Endothelial cell of umbilical vein (primary cell): ENCODE results near the gene FA2H. TPM values are rescaled to one million over a fixed set of nuclear protein-coding genes. Genes with fewer than 3 reads are reported as not detected.

Experiments
- BruUV-seq: library from RNA; stranded (reverse); fragments of 400-500 nt; replicated peaks from 2 replicates; lab custom pipeline; 2021; lab: Mats Ljungman, UMichigan
- CTCF ChIA-PET: fragments of 300-600, 350-600 bp; sonication (Branson Sonifier 250); formaldehyde crosslinking; loops from one replicate; lab custom pipeline; 2021; ENCODE audit warnings: antibody characterized with exemption, inconsistent platforms; lab: Charles Lee
- POLR2A ChIA-PET: fragments of 300-600, 350-600 bp; sonication (Branson Sonifier 250); formaldehyde crosslinking; loops from one replicate; lab custom pipeline; 2021; ENCODE audit warnings: antibody characterized with exemption, inconsistent platforms; lab: Charles Lee
- DNase-seq: peaks from one replicate; pipeline ENCODE4 v3.0.0-alpha.2; 2011; ENCODE audit warnings: low read depth, low spot score
- FAIRE-seq: peaks from 2 replicates; lab custom pipeline; 2011; peaks lifted over from hg19 to GRCh38; lab: Jason Lieb, UNC
- H2AFZ ChIP-seq: 2 replicates; pipeline ENCODE4 v1.6.0; 2012; ENCODE audit warnings: low read depth, low read length, control low read depth, inconsistent platforms
- H3K27ac ChIP-seq: 2 replicates; pipeline ENCODE4 v1.5.1; 2011; ENCODE audit warnings: low read depth, mild to moderate bottlenecking, control low read depth, low read length, moderate library complexity; ENCODE audit not compliant: insufficient read depth
- H3K27me3 ChIP-seq, 2 experiments: 2 replicates each; pipeline versions ENCODE4 v1.6.0 to v1.6.1; 2011; ENCODE audit warnings: low read length in 2 of 2, mixed read lengths in 1 of 2; ENCODE audit not compliant: control insufficient read depth in 2 of 2, insufficient read depth in 2 of 2
- H3K36me3 ChIP-seq, 2 experiments: 2 replicates in 1 of 2; 3 replicates in 1 of 2; pipeline ENCODE4 v1.5.1; 2011; ENCODE audit warnings: low read length in 2 of 2, mild to moderate bottlenecking in 1 of 2, moderate library complexity in 1 of 2; ENCODE audit not compliant: control insufficient read depth in 2 of 2, insufficient read depth in 2 of 2; ENCODE audit errors: extremely low read depth in 1 of 2
- H3K4me1 ChIP-seq: 3 replicates; pipeline ENCODE4 v1.5.1; 2011; ENCODE audit warnings: mild to moderate bottlenecking, low read length; ENCODE audit not compliant: control insufficient read depth, insufficient read depth; ENCODE audit errors: extremely low read depth
- H3K4me2 ChIP-seq: 2 replicates; pipeline ENCODE4 v1.6.1; 2011; ENCODE audit warnings: low read length, control low read depth, mixed read lengths; ENCODE audit not compliant: insufficient read depth
- H3K4me3 ChIP-seq, 3 experiments: fragments of 200-600 bp in 1 of 3; sonication (generic), shearing (Covaris generic) in 1 of 3; replicated peaks in 1 of 3; 2 replicates each; pipeline ENCODE4 v1.5.1; 2011 to 2016; ENCODE audit warnings: control low read depth in 3 of 3, low read length in 3 of 3, mild to moderate bottlenecking in 2 of 3, inconsistent platforms in 1 of 3, low read depth in 1 of 3, moderate library complexity in 1 of 3; ENCODE audit not compliant: insufficient read depth in 1 of 3
- H3K79me2 ChIP-seq: 2 replicates; pipeline ENCODE4 v1.6.0; 2012; ENCODE audit warnings: low read length, inconsistent platforms; ENCODE audit not compliant: control insufficient read depth, insufficient read depth
- H3K9ac ChIP-seq: replicated peaks from 2 replicates; pipeline ENCODE3; 2011; ENCODE audit warnings: low read length, control low read depth; ENCODE audit not compliant: insufficient read depth; ENCODE audit errors: extremely low read depth
- H3K9me1 ChIP-seq: replicated peaks from 3 replicates; pipeline ENCODE4 v1.6.0; 2011; ENCODE audit warnings: mild to moderate bottlenecking, low read length; ENCODE audit not compliant: control insufficient read depth, insufficient read depth; ENCODE audit errors: extremely low read depth
- H3K9me3 ChIP-seq: replicated peaks from 2 replicates; pipeline ENCODE4 v1.5.1; 2012; ENCODE audit warnings: low read length, inconsistent platforms; ENCODE audit not compliant: control insufficient read depth, insufficient read depth
- H4K20me1 ChIP-seq: replicated peaks from 2 replicates; pipeline ENCODE3; 2011; ENCODE audit warnings: mild to moderate bottlenecking, low read length; ENCODE audit not compliant: control insufficient read depth, insufficient read depth; ENCODE audit errors: extremely low read depth
- CTCF ChIP-seq, 2 donors: IDR thresholded peaks; 1 replicate in 1 of 2; 2 replicates in 1 of 2; pipeline ENCODE4 v1.5.1; 2011; ENCODE audit warnings: low read length in 2 of 2, mild to moderate bottlenecking in 2 of 2, moderate library complexity in 2 of 2, control low read depth in 1 of 2, inconsistent platforms in 1 of 2, low read depth in 1 of 2; ENCODE audit not compliant: insufficient read depth in 1 of 2; ENCODE audit errors: extremely low read depth in 1 of 2
- EZH2 ChIP-seq: IDR thresholded peaks from 2 replicates; pipeline ENCODE4 v1.6.1; 2012; ENCODE audit warnings: borderline replicate concordance, low read depth, mild to moderate bottlenecking, moderate library complexity, low read length, inconsistent platforms; ENCODE audit not compliant: severe bottlenecking
- FOS ChIP-seq: IDR thresholded peaks from 2 replicates; pipeline ENCODE4 v1.6.1; 2011; ENCODE audit warnings: mild to moderate bottlenecking, low read length, moderate library complexity, borderline replicate concordance; ENCODE audit not compliant: insufficient read depth
- GATA2 ChIP-seq: IDR thresholded peaks from 2 replicates; pipeline ENCODE4 v1.7.0; 2011; ENCODE audit warnings: low read depth, mild to moderate bottlenecking, moderate library complexity, mixed read lengths, low read length; ENCODE audit not compliant: insufficient read length, insufficient read depth
- JUN ChIP-seq: IDR thresholded peaks from 2 replicates; pipeline ENCODE4 v1.6.1; 2011; ENCODE audit warnings: borderline replicate concordance, low read depth; ENCODE audit not compliant: insufficient read length, insufficient read depth
- MYC ChIP-seq: IDR thresholded peaks from one replicate; pipeline ENCODE4 v1.6.1; 2011; ENCODE audit warnings: mild to moderate bottlenecking, low read depth, low read length
- POLR2A ChIP-seq: IDR thresholded peaks from 2 replicates; pipeline ENCODE4 v1.6.1; 2012; ENCODE audit warnings: low read depth, mild to moderate bottlenecking, control low read depth, low read length
- POLR2AphosphoS5 ChIP-seq: IDR thresholded peaks from 2 replicates; pipeline ENCODE4 v1.6.1; 2012; ENCODE audit warnings: low read depth, mild to moderate bottlenecking, control low read depth, low read length, moderate library complexity; ENCODE audit not compliant: insufficient read depth
- dilution Hi-C: fragments of 300-500 bp; cut with MboI; formaldehyde crosslinking; loops from one replicate; pipeline ENCODE4 v1.15.0; 2019; ENCODE audit warnings: low sequenced_read_pairs; ENCODE audit not compliant: extremely low pct_ligation_motif_present
- intact Hi-C: fragments of 100-400 bp; cut with micrococcal nuclease; formaldehyde crosslinking; loops from one replicate; pipeline ENCODE4 v1.10.0; 2022
- polyA plus RNA-seq, 4 experiments: library from polyadenylated mRNA; depleted of rRNA in 3 of 4; stranded (reverse) in 3 of 4; unstranded in 1 of 4; fragments of >200 nt; gene quantifications; 2 replicates each; pipeline versions ENCODE4 v1.2.1 to v1.2.3, GENCODE V29; 2011 to 2012; ENCODE audit warnings: missing spikeins in 1 of 4
- total RNA-seq: library from RNA; stranded (reverse); gene quantifications from 2 replicates; pipeline ENCODE4 v1.2.3, GENCODE V29; 2021
- TF ChIP-seq, protein P1 (sequence below): IDR thresholded peaks from 2 replicates; pipeline ENCODE4 v1.6.1; 2011; ENCODE audit not compliant: insufficient read depth, insufficient read length

Gene FA2H
- total and polyA plus RNA-seq, 2 donors (not counting 3 experiments of a cell fraction or from before 2014, with no cell fraction given) = not detected

GRCh38 chr16:74748616-74749026 is 26.0 kb downstream of the FA2H start:
- no peak overlapping the region for H3K27ac ChIP-seq
- dilution Hi-C loops = no loop called here
- no peak overlapping the region for H3K9ac ChIP-seq
- CTCF ChIA-PET = no interaction called here
- H3K9me1 ChIP-seq = no peaks in the 10 kb centered on the region
- intact Hi-C loops = no loop called here
- no peaks in the 10 kb centered on the region for H3K36me3 ChIP-seq
- no peak overlapping the region for H3K4me2 ChIP-seq
- TF ChIP-seq EZH2 (no peak), MYC (no peak), FOS (no peak), CTCF (IDR thresholded peaks at IDR 0.05; ENCODE audit: extremely low read depth in 1 of 2, insufficient read depth in 1 of 2, low read depth in 1 of 2, low read length in 2 of 2) (no peak), POLR2A (no peak), GATA2 (no peak), JUN (no peak), POLR2AphosphoS5 (no peak)
- TF ChIP-seq, protein P1, sequence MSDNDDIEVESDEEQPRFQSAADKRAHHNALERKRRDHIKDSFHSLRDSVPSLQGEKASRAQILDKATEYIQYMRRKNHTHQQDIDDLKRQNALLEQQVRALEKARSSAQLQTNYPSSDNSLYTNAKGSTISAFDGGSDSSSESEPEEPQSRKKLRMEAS = no peak
- POLR2A ChIA-PET = no interaction called here
- no TSS peak for BruUV-seq
- no peaks in the 10 kb centered on the region for H3K79me2 ChIP-seq
- H3K27me3 ChIP-seq = peaks cover 0 to 3% of the 10 kb centered on the region in 2 experiments
- no peaks in the 10 kb centered on the region for H4K20me1 ChIP-seq
- no peak overlapping the region for H3K4me3 ChIP-seq
- DNase-seq (no peak), FAIRE-seq (no peak)
- no peaks in the 10 kb centered on the region for H3K4me1 ChIP-seq
- H3K9me3 ChIP-seq = no peaks in the 10 kb centered on the region
- no peak overlapping the region for H2AFZ ChIP-seq
